H1 (cell line): ENCODE results near the gene SLCO4A1. TPM values are rescaled to one million over a fixed set of nuclear protein-coding genes. Genes with fewer than 3 reads are reported as not detected.

Experiments used
- CEBPB ChIP-seq: IDR thresholded peaks from 2 replicates; pipeline ENCODE4 v1.6.1; 2012; ENCODE audit warnings: low read depth, low read length
- EGR1 ChIP-seq: IDR thresholded peaks from 2 replicates; pipeline ENCODE4 v1.6.1; 2011; ENCODE audit warnings: low read depth, low read length, borderline replicate concordance
- POLR2AphosphoS5 ChIP-seq: IDR thresholded peaks from 2 replicates; pipeline ENCODE4 v1.6.1; 2011; ENCODE audit warnings: low read depth, low read length
- SIX5 ChIP-seq: IDR thresholded peaks from 2 replicates; pipeline ENCODE4 v1.6.1; 2011; ENCODE audit warnings: mild to moderate bottlenecking, low read depth, low read length
- SUZ12 ChIP-seq: fragments of 200-600 bp; sonication (generic); IDR thresholded peaks from 2 replicates; pipeline ENCODE4 v1.6.1; 2012; ENCODE audit warnings: mild to moderate bottlenecking, inconsistent platforms, low read length, moderate library complexity, mixed read lengths
- TAF1 ChIP-seq: IDR thresholded peaks from 2 replicates; pipeline ENCODE4 v1.6.1; 2011; ENCODE audit warnings: mild to moderate bottlenecking, low read depth, low read length
- ZNF274 ChIP-seq: IDR thresholded peaks from 2 replicates; pipeline ENCODE4 v1.7.0; 2012; ENCODE audit warnings: low read length, borderline replicate concordance; ENCODE audit errors: extremely low read depth
- polyA plus RNA-seq, 7 experiments: library from polyadenylated mRNA; depleted of rRNA in 3 of 7; stranded (reverse) in 5 of 7; unstranded in 2 of 7; fragments of >200 nt in 5 of 7; fragments of 200-250 nt in 2 of 7; gene quantifications; 1 replicate in 5 of 7; 2 replicates in 1 of 7; 4 replicates in 1 of 7; pipeline versions ENCODE4 v1.2.1 to v1.2.3, GENCODE V29; 2011 to 2013; ENCODE audit warnings: missing spikeins in 2 of 7, mixed read lengths in 2 of 7
- total RNA-seq: library from RNA; stranded (reverse); fragmentation: NEBNext Ultra II Directional; extraction: Animal tissue kit (Norgen Biotek cat#: 25700); gene quantifications from 2 replicates; pipeline ENCODE4 v1.2.1, GENCODE V29; 2021
- TF ChIP-seq, protein P1 (sequence below): fragments of 300-600 bp; sonication (generic); IDR thresholded peaks from 2 replicates; pipeline ENCODE4 v1.7.1; 2012; ENCODE audit warnings: low read length, moderate library complexity, mild to moderate bottlenecking, inconsistent platforms; ENCODE audit not compliant: insufficient replicate concordance
- TF ChIP-seq, protein P2 (sequence below): IDR thresholded peaks from 2 replicates; pipeline ENCODE4 v1.6.1; 2011; ENCODE audit warnings: low read length, improper control_type of control experiment

The SLCO4A1 gene
- total and polyA plus RNA-seq, 2 of the 8 experiments (the other 6 are each of a cell fraction or from before 2014, with no cell fraction given): 10.5 to 18.5 TPM

DNA sequence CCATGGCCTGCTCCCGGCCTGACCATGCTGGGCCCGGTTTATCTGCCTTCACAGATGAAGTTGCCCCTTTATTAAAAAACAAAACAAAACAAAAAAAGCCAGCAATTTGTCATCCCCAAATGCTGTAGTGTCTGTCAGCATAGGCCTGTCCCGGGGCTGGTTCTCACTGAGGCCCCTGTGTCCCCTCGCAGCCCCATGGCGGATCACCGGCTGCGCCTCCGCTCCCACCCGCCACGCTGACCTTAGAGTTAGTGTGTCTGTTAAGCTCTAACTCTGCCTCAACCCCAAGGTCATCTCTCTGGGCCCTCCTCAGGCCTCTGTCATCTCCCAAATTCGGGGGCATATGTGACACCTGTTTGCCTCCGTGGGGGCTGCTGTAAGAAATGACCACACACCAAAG, 11.1 kb downstream of the SLCO4A1 start (continued):
- TF ChIP-seq, protein P1, sequence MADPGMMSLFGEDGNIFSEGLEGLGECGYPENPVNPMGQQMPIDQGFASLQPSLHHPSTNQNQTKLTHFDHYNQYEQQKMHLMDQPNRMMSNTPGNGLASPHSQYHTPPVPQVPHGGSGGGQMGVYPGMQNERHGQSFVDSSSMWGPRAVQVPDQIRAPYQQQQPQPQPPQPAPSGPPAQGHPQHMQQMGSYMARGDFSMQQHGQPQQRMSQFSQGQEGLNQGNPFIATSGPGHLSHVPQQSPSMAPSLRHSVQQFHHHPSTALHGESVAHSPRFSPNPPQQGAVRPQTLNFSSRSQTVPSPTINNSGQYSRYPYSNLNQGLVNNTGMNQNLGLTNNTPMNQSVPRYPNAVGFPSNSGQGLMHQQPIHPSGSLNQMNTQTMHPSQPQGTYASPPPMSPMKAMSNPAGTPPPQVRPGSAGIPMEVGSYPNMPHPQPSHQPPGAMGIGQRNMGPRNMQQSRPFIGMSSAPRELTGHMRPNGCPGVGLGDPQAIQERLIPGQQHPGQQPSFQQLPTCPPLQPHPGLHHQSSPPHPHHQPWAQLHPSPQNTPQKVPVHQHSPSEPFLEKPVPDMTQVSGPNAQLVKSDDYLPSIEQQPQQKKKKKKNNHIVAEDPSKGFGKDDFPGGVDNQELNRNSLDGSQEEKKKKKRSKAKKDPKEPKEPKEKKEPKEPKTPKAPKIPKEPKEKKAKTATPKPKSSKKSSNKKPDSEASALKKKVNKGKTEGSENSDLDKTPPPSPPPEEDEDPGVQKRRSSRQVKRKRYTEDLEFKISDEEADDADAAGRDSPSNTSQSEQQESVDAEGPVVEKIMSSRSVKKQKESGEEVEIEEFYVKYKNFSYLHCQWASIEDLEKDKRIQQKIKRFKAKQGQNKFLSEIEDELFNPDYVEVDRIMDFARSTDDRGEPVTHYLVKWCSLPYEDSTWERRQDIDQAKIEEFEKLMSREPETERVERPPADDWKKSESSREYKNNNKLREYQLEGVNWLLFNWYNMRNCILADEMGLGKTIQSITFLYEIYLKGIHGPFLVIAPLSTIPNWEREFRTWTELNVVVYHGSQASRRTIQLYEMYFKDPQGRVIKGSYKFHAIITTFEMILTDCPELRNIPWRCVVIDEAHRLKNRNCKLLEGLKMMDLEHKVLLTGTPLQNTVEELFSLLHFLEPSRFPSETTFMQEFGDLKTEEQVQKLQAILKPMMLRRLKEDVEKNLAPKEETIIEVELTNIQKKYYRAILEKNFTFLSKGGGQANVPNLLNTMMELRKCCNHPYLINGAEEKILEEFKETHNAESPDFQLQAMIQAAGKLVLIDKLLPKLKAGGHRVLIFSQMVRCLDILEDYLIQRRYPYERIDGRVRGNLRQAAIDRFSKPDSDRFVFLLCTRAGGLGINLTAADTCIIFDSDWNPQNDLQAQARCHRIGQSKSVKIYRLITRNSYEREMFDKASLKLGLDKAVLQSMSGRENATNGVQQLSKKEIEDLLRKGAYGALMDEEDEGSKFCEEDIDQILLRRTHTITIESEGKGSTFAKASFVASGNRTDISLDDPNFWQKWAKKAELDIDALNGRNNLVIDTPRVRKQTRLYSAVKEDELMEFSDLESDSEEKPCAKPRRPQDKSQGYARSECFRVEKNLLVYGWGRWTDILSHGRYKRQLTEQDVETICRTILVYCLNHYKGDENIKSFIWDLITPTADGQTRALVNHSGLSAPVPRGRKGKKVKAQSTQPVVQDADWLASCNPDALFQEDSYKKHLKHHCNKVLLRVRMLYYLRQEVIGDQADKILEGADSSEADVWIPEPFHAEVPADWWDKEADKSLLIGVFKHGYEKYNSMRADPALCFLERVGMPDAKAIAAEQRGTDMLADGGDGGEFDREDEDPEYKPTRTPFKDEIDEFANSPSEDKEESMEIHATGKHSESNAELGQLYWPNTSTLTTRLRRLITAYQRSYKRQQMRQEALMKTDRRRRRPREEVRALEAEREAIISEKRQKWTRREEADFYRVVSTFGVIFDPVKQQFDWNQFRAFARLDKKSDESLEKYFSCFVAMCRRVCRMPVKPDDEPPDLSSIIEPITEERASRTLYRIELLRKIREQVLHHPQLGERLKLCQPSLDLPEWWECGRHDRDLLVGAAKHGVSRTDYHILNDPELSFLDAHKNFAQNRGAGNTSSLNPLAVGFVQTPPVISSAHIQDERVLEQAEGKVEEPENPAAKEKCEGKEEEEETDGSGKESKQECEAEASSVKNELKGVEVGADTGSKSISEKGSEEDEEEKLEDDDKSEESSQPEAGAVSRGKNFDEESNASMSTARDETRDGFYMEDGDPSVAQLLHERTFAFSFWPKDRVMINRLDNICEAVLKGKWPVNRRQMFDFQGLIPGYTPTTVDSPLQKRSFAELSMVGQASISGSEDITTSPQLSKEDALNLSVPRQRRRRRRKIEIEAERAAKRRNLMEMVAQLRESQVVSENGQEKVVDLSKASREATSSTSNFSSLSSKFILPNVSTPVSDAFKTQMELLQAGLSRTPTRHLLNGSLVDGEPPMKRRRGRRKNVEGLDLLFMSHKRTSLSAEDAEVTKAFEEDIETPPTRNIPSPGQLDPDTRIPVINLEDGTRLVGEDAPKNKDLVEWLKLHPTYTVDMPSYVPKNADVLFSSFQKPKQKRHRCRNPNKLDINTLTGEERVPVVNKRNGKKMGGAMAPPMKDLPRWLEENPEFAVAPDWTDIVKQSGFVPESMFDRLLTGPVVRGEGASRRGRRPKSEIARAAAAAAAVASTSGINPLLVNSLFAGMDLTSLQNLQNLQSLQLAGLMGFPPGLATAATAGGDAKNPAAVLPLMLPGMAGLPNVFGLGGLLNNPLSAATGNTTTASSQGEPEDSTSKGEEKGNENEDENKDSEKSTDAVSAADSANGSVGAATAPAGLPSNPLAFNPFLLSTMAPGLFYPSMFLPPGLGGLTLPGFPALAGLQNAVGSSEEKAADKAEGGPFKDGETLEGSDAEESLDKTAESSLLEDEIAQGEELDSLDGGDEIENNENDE: no peak
- TF ChIP-seq, protein P2, sequence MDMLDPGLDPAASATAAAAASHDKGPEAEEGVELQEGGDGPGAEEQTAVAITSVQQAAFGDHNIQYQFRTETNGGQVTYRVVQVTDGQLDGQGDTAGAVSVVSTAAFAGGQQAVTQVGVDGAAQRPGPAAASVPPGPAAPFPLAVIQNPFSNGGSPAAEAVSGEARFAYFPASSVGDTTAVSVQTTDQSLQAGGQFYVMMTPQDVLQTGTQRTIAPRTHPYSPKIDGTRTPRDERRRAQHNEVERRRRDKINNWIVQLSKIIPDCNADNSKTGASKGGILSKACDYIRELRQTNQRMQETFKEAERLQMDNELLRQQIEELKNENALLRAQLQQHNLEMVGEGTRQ: no peak
- TF ChIP-seq POLR2AphosphoS5 (no peak), TAF1 (no peak), SUZ12 (no peak), ZNF274 (no peak), EGR1 (no peak), CEBPB (no peak), SIX5 (no peak)
- TF ChIP-seq, all 59 proteins: peak for 0
